GM12891 (cell line): ENCODE measurements around the gene LGALS4.
A peak's percentile ranks its signal among the peaks of the same experiment; 100 is the strongest.
"Not testable (repeated sequence)": the region's sequence is repeated elsewhere in the genome, so short reads cannot be mapped to it uniquely, and the experiment has no call there.

ENCODE experiments used
- DNase-seq: peaks from one replicate; pipeline ENCODE4 v3.0.0; 2011; ENCODE audit warnings: low spot score; ENCODE audit not compliant: insufficient read length
- FAIRE-seq: peaks from 2 replicates; lab custom pipeline; 2011; peaks lifted over from hg19 to GRCh38; lab: Jason Lieb, UNC
- PAX5 ChIP-seq: IDR thresholded peaks from 2 replicates; pipeline ENCODE4 v1.6.1; 2011; ENCODE audit warnings: low read length, moderate library complexity, mild to moderate bottlenecking; ENCODE audit not compliant: insufficient read depth, severe bottlenecking
- POLR2A ChIP-seq: IDR thresholded peaks from 2 replicates; pipeline ENCODE4 v1.6.1; 2011; ENCODE audit warnings: low read depth, low read length, control low read depth
- POLR2AphosphoS5 ChIP-seq: IDR thresholded peaks from 2 replicates; pipeline ENCODE4 v1.6.1; 2011; ENCODE audit warnings: low read depth, low read length, control low read depth
- POU2F2 ChIP-seq: IDR thresholded peaks from 2 replicates; pipeline ENCODE4 v1.6.1; 2011; ENCODE audit warnings: low read depth, mild to moderate bottlenecking, control low read depth, low read length, moderate library complexity
- SPI1 ChIP-seq: IDR thresholded peaks from 2 replicates; pipeline ENCODE4 v1.6.1; 2011; ENCODE audit warnings: low read depth, low read length, control low read depth
- TAF1 ChIP-seq: IDR thresholded peaks from 2 replicates; pipeline ENCODE4 v1.6.1; 2011; ENCODE audit warnings: low read depth, low read length, control low read depth

The LGALS4 gene

GRCh38 chr19:38809592-38810252 is 3.0 kb downstream of the LGALS4 start:
- DNase-seq (no peak), FAIRE-seq (no peak)
- TF ChIP-seq SPI1 (no peak), TAF1 (no peak), POLR2AphosphoS5 (no peak), POLR2A (no peak), POU2F2 (no peak), PAX5 (no peak)

GRCh38 chr19:38808741-38809140 is 4.0 kb downstream of the LGALS4 start:
- DNase-seq (no peak), FAIRE-seq (no peak)
- TF ChIP-seq SPI1 (no peak), TAF1 (no peak), POU2F2 (no peak), POLR2A (no peak)

GRCh38 chr19:38807374-38808098 is 5.2 kb downstream of the LGALS4 start:
- DNase-seq, FAIRE-seq: not testable (repeated sequence)

- DNase-seq, result no peak
- FAIRE-seq, result no peak
Observed at GRCh38 chr19:38806371-38806770, 6.4 kb downstream of the LGALS4 start.

GRCh38 chr19:38805180-38805579 is 7.6 kb downstream of the LGALS4 start:
- TF ChIP-seq SPI1 (0 out of 2 replicates have a peak, but pooled peaks have one; percentile 7), POLR2AphosphoS5 (no peak)
- no peak for FAIRE-seq
- DNase-seq, result no peak

More at GRCh38 chr19:38806371-38806770, 6.4 kb downstream of the LGALS4 start:
- TF ChIP-seq TAF1 (no peak), PAX5 (no peak), POU2F2 (no peak), POLR2AphosphoS5 (no peak), POLR2A (no peak), SPI1 (no peak)

- TF ChIP-seq TAF1, result no peak
- no peak for TF ChIP-seq POU2F2
- TF ChIP-seq PAX5, result no peak
- TF ChIP-seq POLR2AphosphoS5, result no peak
- TF ChIP-seq POLR2A, result no peak
- no peak for TF ChIP-seq SPI1
- FAIRE-seq (no peak), DNase-seq (no peak)
Observed at GRCh38 chr19:38803543-38803942, 9.2 kb downstream of the LGALS4 start.

- FAIRE-seq (no peak), DNase-seq (no peak)
- TF ChIP-seq TAF1, result no peak
- TF ChIP-seq POU2F2, result no peak
- no peak for TF ChIP-seq POLR2A
- TF ChIP-seq PAX5, result no peak
- no peak for TF ChIP-seq POLR2AphosphoS5
- no peak for TF ChIP-seq SPI1
Observed at GRCh38 chr19:38801359-38802095, 11.2 kb downstream of the LGALS4 start.

- TF ChIP-seq POLR2AphosphoS5, result no peak
- TF ChIP-seq POU2F2, result no peak
- TF ChIP-seq TAF1, result no peak
- TF ChIP-seq POLR2A, result no peak
- TF ChIP-seq PAX5, result no peak
- no peak for TF ChIP-seq SPI1
- no peak for FAIRE-seq
- no peak for DNase-seq
Observed at GRCh38 chr19:38800577-38801347, 12.0 kb downstream of the LGALS4 start.

- DNase-seq (no peak), FAIRE-seq (no peak)
- TF ChIP-seq SPI1 (no peak), POLR2A (no peak), TAF1 (no peak), POU2F2 (no peak), POLR2AphosphoS5 (no peak), PAX5 (no peak)
Observed at GRCh38 chr19:38799104-38799503, 13.6 kb downstream of the LGALS4 start.

- FAIRE-seq, DNase-seq: not testable (repeated sequence)
Observed at GRCh38 chr19:38797781-38798180, 15.0 kb downstream of the LGALS4 start.
